HCT116 (cell line): ENCODE results near the gene SEC14L1. TPM values are rescaled to one million over a fixed set of nuclear protein-coding genes. Genes with fewer than 3 reads are reported as not detected.

Experiments
- ATAC-seq: fragments of 200-7000 bp; cut with Tn5 transposase; 2 replicates; pipeline ENCODE4 v1.9.1; 2020; ENCODE audit warnings: mild to moderate bottlenecking, moderate library complexity
- BruUV-seq: library from RNA; stranded (reverse); fragments of 400-500 nt; replicated peaks from 2 replicates; lab custom pipeline; 2021; lab: Mats Ljungman, UMichigan
- CTCF ChIA-PET: fragments of 300-600 bp; sonication (Branson Sonifier 250); formaldehyde crosslinking; loops from one replicate; lab custom pipeline; 2021; ENCODE audit warnings: antibody characterized with exemption; lab: Charles Lee
- POLR2A ChIA-PET: fragments of 300-600, 350-600 bp; sonication (Branson Sonifier 250); formaldehyde crosslinking; loops from one replicate; lab custom pipeline; 2021; ENCODE audit warnings: antibody characterized with exemption; lab: Charles Lee
- RAD21 ChIA-PET, 2 experiments: fragments of 300-600 bp; sonication (Branson Sonifier 250); formaldehyde crosslinking; loops; one replicate each; lab custom pipeline; 2023; ENCODE audit warnings: low total read pairs in 2 of 2; ENCODE audit not compliant: uncharacterized antibody in 2 of 2, unreplicated experiment in 2 of 2, low non-redundant PET in 1 of 2; lab: Charles Lee
- DNase-seq: peaks from one replicate; pipeline ENCODE4 v3.0.0-alpha.2; 2010; ENCODE audit warnings: low read depth, low spot score
- H2AFZ ChIP-seq: fragments of 200-600 bp; shearing (Covaris generic), sonication (generic); 2 replicates; pipeline ENCODE4 v1.6.1; 2017; ENCODE audit warnings: low read depth, mixed run types, mixed read lengths, antibody characterized with exemption, low read length; ENCODE audit not compliant: poor library complexity, severe bottlenecking
- H3K27ac ChIP-seq: 2 replicates; pipeline ENCODE4 v1.5.1; 2012; ENCODE audit warnings: low read depth, low read length
- H3K27me3 ChIP-seq: fragments of 200-600 bp; sonication (generic); 2 replicates; pipeline ENCODE4 v1.6.1; 2016; ENCODE audit warnings: mixed run types, low read length, mixed read lengths; ENCODE audit not compliant: insufficient read depth
- H3K36me3 ChIP-seq, 2 experiments: fragments of 200-500 bp in 1 of 2; fragments of 200-600 bp in 1 of 2; sonication (Bioruptor generic) in 1 of 2; sonication (generic) in 1 of 2; 2 replicates each; pipeline versions ENCODE4 v1.5.1 to v1.6.1; 2014 to 2016; ENCODE audit warnings: low read length in 2 of 2, inconsistent platforms in 1 of 2, mixed read lengths in 1 of 2, mixed run types in 1 of 2; ENCODE audit not compliant: insufficient read depth in 2 of 2, control insufficient read depth in 1 of 2
- H3K4me1 ChIP-seq, 2 experiments: fragments of 200-600 bp in 1 of 2; sonication (generic) in 1 of 2; 2 replicates each; pipeline versions ENCODE4 v1.5.1 to v1.6.1; 2012 to 2017; ENCODE audit warnings: low read length in 2 of 2, inconsistent platforms in 1 of 2, mild to moderate bottlenecking in 1 of 2, mixed read lengths in 1 of 2, mixed run types in 1 of 2, moderate library complexity in 1 of 2; ENCODE audit not compliant: insufficient read depth in 2 of 2, control insufficient read depth in 1 of 2
- H3K4me2 ChIP-seq: fragments of 200-600 bp; sonication (generic); 2 replicates; pipeline ENCODE4 v1.6.1; 2017; ENCODE audit warnings: mixed run types, low read length, mixed read lengths
- H3K4me3 ChIP-seq, 2 experiments: fragments of 200-600 bp in 1 of 2; sonication (generic) in 1 of 2; replicated peaks in 1 of 2; 2 replicates each; pipeline ENCODE4 v1.5.1; 2011 to 2016; ENCODE audit warnings: low read length in 2 of 2, control low read depth in 1 of 2, low read depth in 1 of 2, mild to moderate bottlenecking in 1 of 2, mixed read lengths in 1 of 2, mixed run types in 1 of 2
- H3K79me2 ChIP-seq: fragments of 200-600 bp; sonication (generic); 2 replicates; pipeline ENCODE4 v1.6.1; 2017; ENCODE audit warnings: mild to moderate bottlenecking, mixed run types, low read length, moderate library complexity, mixed read lengths; ENCODE audit not compliant: insufficient read depth
- H3K9ac ChIP-seq: fragments of 200-600 bp; sonication (generic); 2 replicates; pipeline ENCODE4 v1.6.1; 2016; ENCODE audit warnings: low read length, mixed read lengths
- H3K9me2 ChIP-seq: fragments of 200-600 bp; sonication (generic), shearing (Covaris generic); 2 replicates; pipeline ENCODE4 v1.6.1; 2017; ENCODE audit warnings: mixed run types, mild to moderate bottlenecking, moderate library complexity; ENCODE audit not compliant: insufficient read depth
- H3K9me3 ChIP-seq, 2 experiments: fragments of 200-500 bp in 1 of 2; fragments of 200-600 bp in 1 of 2; sonication (Bioruptor generic) in 1 of 2; sonication (generic) in 1 of 2; 2 replicates each; pipeline ENCODE4 v1.6.1; 2014 to 2017; ENCODE audit warnings: low read length in 2 of 2, mixed read lengths in 2 of 2, inconsistent platforms in 1 of 2, low read depth in 1 of 2, mild to moderate bottlenecking in 1 of 2, mixed run types in 1 of 2, moderate library complexity in 1 of 2; ENCODE audit not compliant: control insufficient read depth in 1 of 2, insufficient read depth in 1 of 2
- H4K20me1 ChIP-seq: fragments of 200-600 bp; sonication (generic), shearing (Covaris generic); 2 replicates; pipeline ENCODE4 v1.6.1; 2017; ENCODE audit warnings: mixed run types, mild to moderate bottlenecking, moderate library complexity; ENCODE audit not compliant: insufficient read depth
- CBX3 ChIP-seq: IDR thresholded peaks from 2 replicates; pipeline ENCODE4 v1.6.1; 2012; ENCODE audit warnings: low read depth
- CEBPB ChIP-seq: IDR thresholded peaks from 2 replicates; pipeline ENCODE4 v1.6.1; 2012; ENCODE audit warnings: low read depth
- EGR1 ChIP-seq: IDR thresholded peaks from 2 replicates; pipeline ENCODE4 v1.6.1; 2012; ENCODE audit warnings: low read depth
- EZH2 ChIP-seq: fragments of 200-600 bp; sonication (generic); IDR thresholded peaks from 2 replicates; pipeline ENCODE4 v1.6.1; 2017; ENCODE audit warnings: antibody characterized with exemption, mixed run types
- FOSL1 ChIP-seq: IDR thresholded peaks from 2 replicates; pipeline ENCODE4 v1.6.1; 2012; ENCODE audit warnings: low read depth
- JUND ChIP-seq: IDR thresholded peaks from 2 replicates; pipeline ENCODE4 v1.6.1; 2012
- POLR2A ChIP-seq: IDR thresholded peaks from 2 replicates; pipeline ENCODE4 v1.7.0; 2011; ENCODE audit warnings: borderline replicate concordance; ENCODE audit not compliant: insufficient read depth, insufficient read length; ENCODE audit errors: extremely low read depth
- REST ChIP-seq: IDR thresholded peaks from 2 replicates; pipeline ENCODE4 v1.6.1; 2012; ENCODE audit warnings: low read depth
- SIN3A ChIP-seq: IDR thresholded peaks from 2 replicates; pipeline ENCODE4 v1.6.1; 2012; ENCODE audit warnings: low read depth
- SP1 ChIP-seq: IDR thresholded peaks from 2 replicates; pipeline ENCODE4 v1.6.1; 2012; ENCODE audit warnings: low read depth
- TCF7L2 ChIP-seq: IDR thresholded peaks from 2 replicates; pipeline ENCODE4 v1.7.0; 2011; ENCODE audit warnings: borderline replicate concordance, inconsistent platforms; ENCODE audit not compliant: insufficient read depth, insufficient read length; ENCODE audit errors: extremely low read depth
- YY1 ChIP-seq: IDR thresholded peaks from 2 replicates; pipeline ENCODE4 v1.6.1; 2011; ENCODE audit warnings: low read length, low read depth, moderate library complexity, mild to moderate bottlenecking; ENCODE audit not compliant: insufficient replicate concordance; ENCODE audit errors: extremely low read depth
- ZBTB33 ChIP-seq: IDR thresholded peaks from 2 replicates; pipeline ENCODE4 v1.6.1; 2011; ENCODE audit warnings: mild to moderate bottlenecking, low read length, moderate library complexity; ENCODE audit not compliant: insufficient replicate concordance; ENCODE audit errors: extremely low read depth
- ZFX ChIP-seq: fragments of 450-650 bp; IDR thresholded peaks from 2 replicates; pipeline ENCODE4 v1.6.1; 2017
- ZNF274 ChIP-seq: fragments of 200-500 bp; sonication (Bioruptor generic); IDR thresholded peaks from 2 replicates; pipeline ENCODE4 v1.6.1; 2014; ENCODE audit warnings: mild to moderate bottlenecking, low read depth, low read length, inconsistent platforms
- intact Hi-C: fragments of 100-400 bp; cut with micrococcal nuclease; formaldehyde crosslinking; loops from 2 replicates; pipeline ENCODE4 v1.10.0; 2022
- total RNA-seq: library from RNA; stranded (reverse); gene quantifications from one replicate; pipeline ENCODE4 v1.2.1, GENCODE V29; 2021; ENCODE audit not compliant: unreplicated experiment

SEC14L1 gene
- total RNA-seq, 1 experiment from 2014 or later: 59.7 TPM

- DNase-seq: no peak
- Histone ChIP-seq H3K79me2 (peaks cover 9% of the 10 kb centered on the region), H3K36me3 (peaks cover 9 to 17% of the 10 kb centered on the region in 2 experiments; a peak in 3 of 4 replicates), H2AFZ (no peak overlapping the region), H4K20me1 (no peaks in the 10 kb centered on the region), H3K9ac (no peak overlapping the region), H3K27ac (no peak overlapping the region), H3K9me3 (no peaks in the 10 kb centered on the region), H3K4me1 (no peaks in the 10 kb centered on the region), H3K4me2 (no peak overlapping the region), H3K9me2 (no peaks in the 10 kb centered on the region), H3K4me3 (no peak overlapping the region), H3K27me3 (no peaks in the 10 kb centered on the region)
- POLR2A ChIA-PET: no interaction called here
- TF ChIP-seq ZFX (no peak), SP1 (no peak), EGR1 (no peak), ZBTB33 (no peak)
- RAD21 ChIA-PET: no interaction called here
- BruUV-seq: no TSS peak
- ATAC-seq: no peak
- CTCF ChIA-PET: no interaction called here
- intact Hi-C loops: no loop called here
These were observed 50.5 kb downstream of the SEC14L1 start for GRCh38 chr17:77191244-77191643.

- Histone ChIP-seq H3K79me2 (peaks cover 4% of the 10 kb centered on the region; the same call in 1 of the 2 replicates), H3K4me3 (no peak overlapping the region), H3K27me3 (no peaks in the 10 kb centered on the region), H3K9me2 (no peaks in the 10 kb centered on the region), H3K9me3 (no peaks in the 10 kb centered on the region), H2AFZ (no peak overlapping the region), H3K4me1 (no peaks in the 10 kb centered on the region), H3K4me2 (no peak overlapping the region), H3K36me3 (peaks cover 19 to 25% of the 10 kb centered on the region in 2 experiments; a peak in 3 of 4 replicates), H3K27ac (no peak overlapping the region), H4K20me1 (no peaks in the 10 kb centered on the region), H3K9ac (no peak overlapping the region)
- POLR2A ChIA-PET: interaction anchor here (0.6 kb wide), 1 partner anchor 10 kb away, joined by 3 read pairs; no protein-coding TSS in a partner anchor
- intact Hi-C loops: no loop called here
- DNase-seq (no peak), ATAC-seq (no peak)
- BruUV-seq: no TSS peak
- CTCF ChIA-PET: no interaction called here
- RAD21 ChIA-PET: no interaction called here
- TF ChIP-seq SIN3A (no peak), ZNF274 (no peak), EZH2 (no peak), CEBPB (no peak), REST (no peak), POLR2A (no peak), JUND (no peak), FOSL1 (no peak), CBX3 (no peak), YY1 (no peak), ZFX (no peak), TCF7L2 (no peak)
These were observed 52.9 kb downstream of the SEC14L1 start for GRCh38 chr17:77193653-77194052.
